Caco-2 (cell line): ENCODE results near the gene TFB1M. TPM values are rescaled to one million over a fixed set of nuclear protein-coding genes. Genes with fewer than 3 reads are reported as not detected.

Source experiments
- BruUV-seq: library from RNA; stranded (reverse); fragments of 400-500 nt; replicated peaks from 2 replicates; lab custom pipeline; 2021; lab: Mats Ljungman, UMichigan
- CTCF ChIA-PET: fragments of 300-600 bp; sonication (Branson Sonifier 250); formaldehyde crosslinking; loops from one replicate; lab custom pipeline; 2022; ENCODE audit warnings: antibody characterized with exemption; lab: Charles Lee
- POLR2A ChIA-PET: fragments of 300-600 bp; sonication (Branson Sonifier 250); formaldehyde crosslinking; loops from one replicate; lab custom pipeline; 2022; ENCODE audit warnings: antibody characterized with exemption; lab: Charles Lee
- DNase-seq, 2 experiments: peaks; one replicate each; pipeline versions ENCODE4 v3.0.0 to v3.0.0-alpha.2; 2020 to 2022
- H3K27me3 ChIP-seq: replicated peaks from 2 replicates; pipeline ENCODE4 v1.6.0; 2011; ENCODE audit warnings: low read length; ENCODE audit not compliant: control insufficient read depth, insufficient read depth
- H3K36me3 ChIP-seq: 2 replicates; pipeline ENCODE4 v1.5.1; 2011; ENCODE audit warnings: low read length; ENCODE audit not compliant: control insufficient read depth, insufficient read depth
- H3K4me1 ChIP-seq: fragments of 250-450 bp; sonication (Bioruptor Pico); 2 replicates; pipeline ENCODE4 v1.5.1; 2020; ENCODE audit warnings: mild to moderate bottlenecking
- H3K4me3 ChIP-seq: 2 replicates; pipeline ENCODE4 v1.5.1; 2011; ENCODE audit warnings: low read depth, mild to moderate bottlenecking, control low read depth, low read length
- H3K9me3 ChIP-seq: fragments of 250-450 bp; sonication (Bioruptor Pico); 2 replicates; pipeline ENCODE4 v1.5.1; 2020; ENCODE audit warnings: mild to moderate bottlenecking, moderate library complexity
- H3K27ac Mint-ChIP-seq: one replicate; pipeline ENCODE4 v1.8.0; 2022; ENCODE audit warnings: mixed read lengths; ENCODE audit not compliant: unreplicated experiment
- H3K27me3 Mint-ChIP-seq: one replicate; pipeline ENCODE4 v1.8.0; 2022; ENCODE audit warnings: mixed read lengths; ENCODE audit not compliant: insufficient read depth, unreplicated experiment
- H3K36me3 Mint-ChIP-seq: one replicate; pipeline ENCODE4 v1.8.0; 2022; ENCODE audit warnings: mild to moderate bottlenecking, mixed read lengths; ENCODE audit not compliant: insufficient read depth, unreplicated experiment
- H3K4me1 Mint-ChIP-seq: one replicate; pipeline ENCODE4 v1.8.0; 2022; ENCODE audit warnings: low read depth, mixed read lengths; ENCODE audit not compliant: unreplicated experiment
- H3K4me3 Mint-ChIP-seq: one replicate; pipeline ENCODE4 v1.8.0; 2022; ENCODE audit warnings: mild to moderate bottlenecking, moderate library complexity, mixed read lengths; ENCODE audit not compliant: unreplicated experiment
- H3K9me3 Mint-ChIP-seq: one replicate; pipeline ENCODE4 v1.8.0; 2022; ENCODE audit warnings: mixed read lengths; ENCODE audit not compliant: unreplicated experiment
- intact Hi-C: fragments of 100-400 bp; cut with micrococcal nuclease; formaldehyde crosslinking; loops from one replicate; pipeline ENCODE4 v1.10.0; 2022; ENCODE audit not compliant: unreplicated experiment
- total RNA-seq: library from RNA; stranded (reverse); gene quantifications from 2 replicates; pipeline ENCODE4 v1.2.3, GENCODE V29; 2022
- TF ChIP-seq, protein P1 (sequence below), 2 experiments: fragments of 200-600 bp in 1 of 2; IDR thresholded peaks; 1 replicate in 1 of 2; 2 replicates in 1 of 2; pipeline versions ENCODE4 v1.5.1 to v1.8.0; 2011 to 2022; ENCODE audit warnings: antibody characterized with exemption in 1 of 2, control low read depth in 1 of 2, inconsistent platforms in 1 of 2, low read depth in 1 of 2, low read length in 1 of 2, mild to moderate bottlenecking in 1 of 2, moderate library complexity in 1 of 2; ENCODE audit not compliant: insufficient read depth in 1 of 2, severe bottlenecking in 1 of 2, unreplicated experiment in 1 of 2

Gene TFB1M
- total RNA-seq, 1 experiment from 2014 or later, result 35.7 TPM

DNA sequence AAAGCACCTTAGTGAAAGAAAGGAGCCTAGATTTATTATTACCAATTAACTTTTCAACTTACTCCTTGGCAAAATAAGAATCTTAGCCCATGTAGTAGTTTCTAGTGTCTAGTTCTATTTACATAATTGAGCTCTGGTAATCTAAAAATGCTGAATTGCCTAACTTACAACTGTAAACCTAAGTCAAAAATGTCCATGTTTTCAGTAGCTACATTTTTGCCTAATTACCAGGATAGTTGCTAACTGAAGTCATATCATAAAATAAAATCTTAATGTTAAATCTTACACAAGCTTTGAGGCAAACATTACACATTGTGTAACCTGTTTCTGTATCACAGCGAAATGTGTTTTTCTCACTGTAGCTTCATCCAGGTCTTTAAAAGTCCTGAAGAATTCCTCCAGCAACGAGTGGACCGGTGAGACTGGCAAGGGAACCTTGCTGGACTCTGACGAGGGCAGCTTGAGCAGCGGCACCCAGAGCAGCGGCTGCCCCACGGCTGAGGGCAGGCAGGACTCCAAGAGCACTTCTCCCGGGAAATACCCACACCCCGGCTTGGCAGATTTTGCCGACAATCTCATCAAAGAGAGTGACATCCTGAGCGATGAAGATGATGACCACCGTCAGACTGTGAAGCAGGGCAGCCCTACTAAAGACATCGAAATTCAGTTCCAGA lies 58.0 kb downstream of the TFB1M start:
- Mint-ChIP-seq H3K27me3 (no peaks in the 10 kb centered on the region), H3K4me1 (no peaks in the 10 kb centered on the region), H3K4me3 (no peak overlapping the region), H3K36me3 (peaks cover 46% of the 10 kb centered on the region), H3K27ac (no peak overlapping the region), H3K9me3 (no peaks in the 10 kb centered on the region)
- peaks cover 2% of the 10 kb centered on the region; the same call in 1 of the 2 replicates for H3K36me3 ChIP-seq
- H3K4me3 ChIP-seq, result no peak overlapping the region
- POLR2A ChIA-PET, result no interaction called here
- BruUV-seq, result no TSS peak
- no peaks in the 10 kb centered on the region for H3K9me3 ChIP-seq
- H3K27me3 ChIP-seq, result no peaks in the 10 kb centered on the region
- intact Hi-C loops, result no loop called here
- no peaks in the 10 kb centered on the region for H3K4me1 ChIP-seq
- TF ChIP-seq, protein P1, sequence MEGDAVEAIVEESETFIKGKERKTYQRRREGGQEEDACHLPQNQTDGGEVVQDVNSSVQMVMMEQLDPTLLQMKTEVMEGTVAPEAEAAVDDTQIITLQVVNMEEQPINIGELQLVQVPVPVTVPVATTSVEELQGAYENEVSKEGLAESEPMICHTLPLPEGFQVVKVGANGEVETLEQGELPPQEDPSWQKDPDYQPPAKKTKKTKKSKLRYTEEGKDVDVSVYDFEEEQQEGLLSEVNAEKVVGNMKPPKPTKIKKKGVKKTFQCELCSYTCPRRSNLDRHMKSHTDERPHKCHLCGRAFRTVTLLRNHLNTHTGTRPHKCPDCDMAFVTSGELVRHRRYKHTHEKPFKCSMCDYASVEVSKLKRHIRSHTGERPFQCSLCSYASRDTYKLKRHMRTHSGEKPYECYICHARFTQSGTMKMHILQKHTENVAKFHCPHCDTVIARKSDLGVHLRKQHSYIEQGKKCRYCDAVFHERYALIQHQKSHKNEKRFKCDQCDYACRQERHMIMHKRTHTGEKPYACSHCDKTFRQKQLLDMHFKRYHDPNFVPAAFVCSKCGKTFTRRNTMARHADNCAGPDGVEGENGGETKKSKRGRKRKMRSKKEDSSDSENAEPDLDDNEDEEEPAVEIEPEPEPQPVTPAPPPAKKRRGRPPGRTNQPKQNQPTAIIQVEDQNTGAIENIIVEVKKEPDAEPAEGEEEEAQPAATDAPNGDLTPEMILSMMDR (IDR thresholded peaks at IDR 0.05; ENCODE audit: insufficient read depth in 1 of 2, low read depth in 1 of 2, low read length in 1 of 2, severe bottlenecking in 1 of 2, unreplicated experiment in 1 of 2), result no peak
- DNase-seq, result no peak
- CTCF ChIA-PET, result no interaction called here

DNA sequence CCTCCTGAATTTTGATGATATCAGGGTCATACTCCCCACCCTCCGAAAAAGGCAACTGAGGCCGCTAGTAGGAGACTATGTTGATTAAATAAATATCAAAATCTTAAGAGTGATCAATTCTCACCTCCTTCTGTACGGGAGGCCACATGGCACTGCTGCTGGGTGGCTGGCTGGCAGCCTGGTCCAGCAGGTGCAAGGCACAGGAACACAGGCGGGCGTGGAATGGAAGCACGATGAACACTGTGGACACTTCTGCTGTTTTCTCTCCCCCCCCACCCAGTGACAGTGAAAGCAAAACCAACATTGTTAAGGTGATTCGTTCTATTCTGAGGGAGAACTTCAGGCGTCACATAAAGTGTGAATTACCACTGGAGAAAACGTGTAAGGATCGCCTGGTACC lies 60.1 kb downstream of the TFB1M start:
- no TSS peak for BruUV-seq
- CTCF ChIA-PET, result no interaction called here
- H3K27me3 Mint-ChIP-seq, result no peaks in the 10 kb centered on the region
- peaks cover 46% of the 10 kb centered on the region for H3K36me3 Mint-ChIP-seq
- H3K9me3 ChIP-seq, result no peaks in the 10 kb centered on the region
- intact Hi-C loops, result no loop called here
- no peak overlapping the region for H3K4me3 ChIP-seq
- no peaks in the 10 kb centered on the region for H3K4me1 ChIP-seq
- H3K27ac Mint-ChIP-seq, result no peak overlapping the region
- H3K27me3 ChIP-seq, result no peaks in the 10 kb centered on the region
- peaks cover 2% of the 10 kb centered on the region; the same call in 1 of the 2 replicates for H3K36me3 ChIP-seq
- POLR2A ChIA-PET, result no interaction called here
- H3K4me1 Mint-ChIP-seq, result no peaks in the 10 kb centered on the region
- no peak overlapping the region for H3K4me3 Mint-ChIP-seq
- TF ChIP-seq, protein P1 (IDR thresholded peaks at IDR 0.05; ENCODE audit: insufficient read depth in 1 of 2, low read depth in 1 of 2, low read length in 1 of 2, severe bottlenecking in 1 of 2, unreplicated experiment in 1 of 2), result no peak
- DNase-seq, result no peak
- no peaks in the 10 kb centered on the region for H3K9me3 Mint-ChIP-seq

DNA sequence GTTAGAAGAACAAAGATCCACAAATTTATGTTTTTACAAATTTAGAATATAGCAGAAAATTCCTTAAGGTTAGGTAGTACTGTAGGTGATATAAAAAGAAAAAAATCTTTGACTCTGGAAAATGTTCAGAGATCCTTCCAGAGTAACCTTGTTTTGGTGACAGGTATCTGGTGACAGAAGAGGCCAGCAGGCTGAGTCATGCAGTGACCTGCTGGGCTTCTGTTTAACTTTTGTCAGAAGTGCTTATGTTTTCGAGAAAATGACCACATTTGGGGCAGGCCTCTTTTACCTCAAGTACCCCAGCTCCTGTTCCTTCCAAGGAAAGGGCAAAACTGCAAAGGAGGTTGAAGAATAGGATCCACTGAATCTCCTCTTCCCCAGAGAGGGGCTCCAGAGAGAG lies 60.9 kb downstream of the TFB1M start:
- H3K4me3 Mint-ChIP-seq, result no peak overlapping the region
- intact Hi-C loops, result no loop called here
- H3K27me3 Mint-ChIP-seq, result no peaks in the 10 kb centered on the region
- H3K27me3 ChIP-seq, result no peaks in the 10 kb centered on the region
- peaks cover 5% of the 10 kb centered on the region; the same call in 1 of the 2 replicates for H3K4me1 ChIP-seq
- H3K36me3 Mint-ChIP-seq, result peaks cover 51% of the 10 kb centered on the region
- no peaks in the 10 kb centered on the region for H3K9me3 ChIP-seq
- TF ChIP-seq, protein P1 (IDR thresholded peaks at IDR 0.05; ENCODE audit: insufficient read depth in 1 of 2, low read depth in 1 of 2, low read length in 1 of 2, severe bottlenecking in 1 of 2, unreplicated experiment in 1 of 2), result no peak
- peaks cover 3% of the 10 kb centered on the region for H3K4me1 Mint-ChIP-seq
- H3K9me3 Mint-ChIP-seq, result no peaks in the 10 kb centered on the region
- no TSS peak for BruUV-seq
- H3K36me3 ChIP-seq, result peaks cover 2% of the 10 kb centered on the region; the same call in 1 of the 2 replicates
- ChIA-PET CTCF (no interaction called here), POLR2A (interaction anchor here (0.6 kb wide), 1 partner anchor 76 kb away, joined by 3 read pairs; no protein-coding TSS in a partner anchor)
- no peak for DNase-seq
- no peak overlapping the region for H3K27ac Mint-ChIP-seq
- no peak overlapping the region for H3K4me3 ChIP-seq
